K562 (cell line): ENCODE data around the gene FH. TPM values are rescaled to one million over a fixed set of nuclear protein-coding genes. Genes with fewer than 3 reads are reported as not detected.

Source experiments
- FOXO4 ChIP-seq: fragments of 450-650 bp; formaldehyde crosslinking; IDR thresholded peaks from 2 replicates; pipeline ENCODE4 v1.4.0; 2020; ENCODE audit warnings: mild to moderate bottlenecking, moderate library complexity
- FOXP1 ChIP-seq: sonication (generic); formaldehyde crosslinking; IDR thresholded peaks from 2 replicates; pipeline ENCODE4 v1.8.0; 2022; ENCODE audit warnings: mild to moderate bottlenecking, missing genetic modification reagents
- HDAC1 ChIP-seq, 2 experiments: fragments of 450-650 bp; IDR thresholded peaks; 2 replicates each; pipeline ENCODE4 v1.6.1; 2016 to 2017; ENCODE audit warnings: inconsistent platforms in 1 of 2, mild to moderate bottlenecking in 1 of 2, moderate library complexity in 1 of 2
- ID3 ChIP-seq, 2 experiments: fragments of 250-450 bp in 1 of 2; fragments of 450-650 bp in 1 of 2; sonication (Bioruptor Pico) in 1 of 2; IDR thresholded peaks; 2 replicates each; pipeline versions ENCODE4 v1.6.1 to v1.8.0; 2016 to 2021; ENCODE audit warnings: mild to moderate bottlenecking in 2 of 2, moderate library complexity in 2 of 2, missing compliant biosample characterization in 1 of 2, missing genetic modification characterization in 1 of 2
- MTA3 ChIP-seq: fragments of 450-650 bp; formaldehyde crosslinking; IDR thresholded peaks from 2 replicates; pipeline ENCODE4 v1.6.1; 2017; ENCODE audit warnings: mild to moderate bottlenecking, borderline replicate concordance
- NR0B1 ChIP-seq: fragments of 450-650 bp; IDR thresholded peaks from one replicate; pipeline ENCODE4 v1.6.1; 2018; ENCODE audit warnings: mild to moderate bottlenecking, moderate library complexity; ENCODE audit not compliant: partially characterized antibody
- PREB ChIP-seq: sonication (generic); formaldehyde crosslinking; IDR thresholded peaks from 2 replicates; pipeline ENCODE4 v1.8.1; 2023; ENCODE audit warnings: mild to moderate bottlenecking, missing genetic modification reagents
- PTTG1 ChIP-seq: fragments of 450-650 bp; IDR thresholded peaks from 2 replicates; pipeline ENCODE4 v1.6.1; 2016; ENCODE audit warnings: low read depth, mild to moderate bottlenecking, missing genetic modification characterization, missing compliant biosample characterization
- SNAPC5 ChIP-seq: fragments of 250-450 bp; sonication (Bioruptor Pico); IDR thresholded peaks from 2 replicates; pipeline ENCODE4 v1.8.0; 2021; ENCODE audit warnings: moderate library complexity, mild to moderate bottlenecking, inconsistent platforms
- TGIF2 ChIP-seq: sonication (generic); formaldehyde crosslinking; IDR thresholded peaks from 2 replicates; pipeline ENCODE4 v1.8.1; 2022; ENCODE audit warnings: mild to moderate bottlenecking, missing genetic modification reagents, moderate library complexity
- ZBED1 ChIP-seq: IDR thresholded peaks from 2 replicates; pipeline ENCODE4 v1.6.1; 2014
- ZNF318 ChIP-seq, 2 experiments: fragments of 450-650 bp; IDR thresholded peaks; 2 replicates each; pipeline ENCODE4 v1.6.1; 2016; ENCODE audit warnings: mild to moderate bottlenecking in 2 of 2, borderline replicate concordance in 1 of 2, low read depth in 1 of 2, moderate library complexity in 1 of 2
- polyA plus RNA-seq, 8 experiments: library from polyadenylated mRNA; depleted of rRNA in 4 of 8; stranded (reverse) in 5 of 8; unstranded in 3 of 8; fragments of >200 nt; fragmentation: Nextera tagmentation in 2 of 8; fragmentation: Illumina TruSeq in 1 of 8; extraction: Ambion mirVana in 2 of 8; extraction: Trizol in 1 of 8; gene quantifications; 2 replicates each; pipeline versions ENCODE4 v1.2.1 to v1.2.3, GENCODE V29; 2011 to 2014; ENCODE audit warnings: inconsistent platforms in 1 of 8, missing spikeins in 1 of 8
- total RNA-seq, 7 experiments: library from RNA; depleted of rRNA in 6 of 7; stranded (reverse); fragments of >200 nt in 6 of 7; fragmentation: Illumina TruSeq in 2 of 7; extraction: Trizol in 2 of 7; gene quantifications; 2 replicates each; pipeline versions ENCODE4 v1.2.1 to v1.2.3, GENCODE V29; 2011 to 2021; ENCODE audit warnings: low replicate concordance in 1 of 7

The FH gene
- total and polyA plus RNA-seq, 9 of the 15 experiments (the other 6 are each of a cell fraction or from before 2014, with no cell fraction given), result 117 to 240 (median 211) TPM

- TF ChIP-seq FOXO4 (no peak), SNAPC5 (CRISPR knock-in tag) (no peak), FOXP1 (CRISPR knock-in tag) (peak; percentile 18; the same call in 1 of the 2 replicates), ID3 (CRISPR knock-in tag; IDR thresholded peaks at IDR 0.05) (no peak), ID3 (tag; IDR thresholded peaks at IDR 0.05) (no peak), PREB (no peak), HDAC1 (IDR thresholded peaks at IDR 0.05) (peak; percentile 35 to 93; a peak in 2 of 4 replicates), NR0B1 (no peak), MTA3 (peak; percentile 83), TGIF2 (CRISPR knock-in tag) (peak; percentile 49; the same call in 1 of the 2 replicates), ZBED1 (no peak), ZNF318 (IDR thresholded peaks at IDR 0.05; ENCODE audit: borderline replicate concordance in 1 of 2, low read depth in 1 of 2) (no peak), PTTG1 (no peak)
Observed at GRCh38 chr1:241519308-241520079, at the start of gene FH (continued).
